HCT116 (cell line): ENCODE measurements around the gene OSBPL10. TPM values are rescaled to one million over a fixed set of nuclear protein-coding genes. Genes with fewer than 3 reads are reported as not detected.
"Not testable (repeated sequence)": the region's sequence is repeated elsewhere in the genome, so short reads cannot be mapped to it uniquely, and the experiment has no call there.

Source experiments
- ATAC-seq: fragments of 200-7000 bp; cut with Tn5 transposase; 2 replicates; pipeline ENCODE4 v1.9.1; 2020; ENCODE audit warnings: mild to moderate bottlenecking, moderate library complexity
- BruUV-seq: library from RNA; stranded (reverse); fragments of 400-500 nt; replicated peaks from 2 replicates; lab custom pipeline; 2021; lab: Mats Ljungman, UMichigan
- CTCF ChIA-PET: fragments of 300-600 bp; sonication (Branson Sonifier 250); formaldehyde crosslinking; loops from one replicate; lab custom pipeline; 2021; ENCODE audit warnings: antibody characterized with exemption; lab: Charles Lee
- POLR2A ChIA-PET: fragments of 300-600, 350-600 bp; sonication (Branson Sonifier 250); formaldehyde crosslinking; loops from one replicate; lab custom pipeline; 2021; ENCODE audit warnings: antibody characterized with exemption; lab: Charles Lee
- RAD21 ChIA-PET, 2 experiments: fragments of 300-600 bp; sonication (Branson Sonifier 250); formaldehyde crosslinking; loops; one replicate each; lab custom pipeline; 2023; ENCODE audit warnings: low total read pairs in 2 of 2; ENCODE audit not compliant: uncharacterized antibody in 2 of 2, unreplicated experiment in 2 of 2, low non-redundant PET in 1 of 2; lab: Charles Lee
- DNase-seq: peaks from one replicate; pipeline ENCODE4 v3.0.0-alpha.2; 2010; ENCODE audit warnings: low read depth, low spot score
- H2AFZ ChIP-seq: fragments of 200-600 bp; shearing (Covaris generic), sonication (generic); 2 replicates; pipeline ENCODE4 v1.6.1; 2017; ENCODE audit warnings: low read depth, mixed run types, mixed read lengths, antibody characterized with exemption, low read length; ENCODE audit not compliant: poor library complexity, severe bottlenecking
- H3K27ac ChIP-seq: 2 replicates; pipeline ENCODE4 v1.5.1; 2012; ENCODE audit warnings: low read depth, low read length
- H3K27me3 ChIP-seq: fragments of 200-600 bp; sonication (generic); 2 replicates; pipeline ENCODE4 v1.6.1; 2016; ENCODE audit warnings: mixed run types, low read length, mixed read lengths; ENCODE audit not compliant: insufficient read depth
- H3K36me3 ChIP-seq, 2 experiments: fragments of 200-500 bp in 1 of 2; fragments of 200-600 bp in 1 of 2; sonication (Bioruptor generic) in 1 of 2; sonication (generic) in 1 of 2; 2 replicates each; pipeline versions ENCODE4 v1.5.1 to v1.6.1; 2014 to 2016; ENCODE audit warnings: low read length in 2 of 2, inconsistent platforms in 1 of 2, mixed read lengths in 1 of 2, mixed run types in 1 of 2; ENCODE audit not compliant: insufficient read depth in 2 of 2, control insufficient read depth in 1 of 2
- H3K4me1 ChIP-seq, 2 experiments: fragments of 200-600 bp in 1 of 2; sonication (generic) in 1 of 2; 2 replicates each; pipeline versions ENCODE4 v1.5.1 to v1.6.1; 2012 to 2017; ENCODE audit warnings: low read length in 2 of 2, inconsistent platforms in 1 of 2, mild to moderate bottlenecking in 1 of 2, mixed read lengths in 1 of 2, mixed run types in 1 of 2, moderate library complexity in 1 of 2; ENCODE audit not compliant: insufficient read depth in 2 of 2, control insufficient read depth in 1 of 2
- H3K4me2 ChIP-seq: fragments of 200-600 bp; sonication (generic); 2 replicates; pipeline ENCODE4 v1.6.1; 2017; ENCODE audit warnings: mixed run types, low read length, mixed read lengths
- H3K4me3 ChIP-seq, 2 experiments: fragments of 200-600 bp in 1 of 2; sonication (generic) in 1 of 2; replicated peaks in 1 of 2; 2 replicates each; pipeline ENCODE4 v1.5.1; 2011 to 2016; ENCODE audit warnings: low read length in 2 of 2, control low read depth in 1 of 2, low read depth in 1 of 2, mild to moderate bottlenecking in 1 of 2, mixed read lengths in 1 of 2, mixed run types in 1 of 2
- H3K79me2 ChIP-seq: fragments of 200-600 bp; sonication (generic); 2 replicates; pipeline ENCODE4 v1.6.1; 2017; ENCODE audit warnings: mild to moderate bottlenecking, mixed run types, low read length, moderate library complexity, mixed read lengths; ENCODE audit not compliant: insufficient read depth
- H3K9ac ChIP-seq: fragments of 200-600 bp; sonication (generic); 2 replicates; pipeline ENCODE4 v1.6.1; 2016; ENCODE audit warnings: low read length, mixed read lengths
- H3K9me2 ChIP-seq: fragments of 200-600 bp; sonication (generic), shearing (Covaris generic); 2 replicates; pipeline ENCODE4 v1.6.1; 2017; ENCODE audit warnings: mixed run types, mild to moderate bottlenecking, moderate library complexity; ENCODE audit not compliant: insufficient read depth
- H3K9me3 ChIP-seq, 2 experiments: fragments of 200-500 bp in 1 of 2; fragments of 200-600 bp in 1 of 2; sonication (Bioruptor generic) in 1 of 2; sonication (generic) in 1 of 2; 2 replicates each; pipeline ENCODE4 v1.6.1; 2014 to 2017; ENCODE audit warnings: low read length in 2 of 2, mixed read lengths in 2 of 2, inconsistent platforms in 1 of 2, low read depth in 1 of 2, mild to moderate bottlenecking in 1 of 2, mixed run types in 1 of 2, moderate library complexity in 1 of 2; ENCODE audit not compliant: control insufficient read depth in 1 of 2, insufficient read depth in 1 of 2
- H4K20me1 ChIP-seq: fragments of 200-600 bp; sonication (generic), shearing (Covaris generic); 2 replicates; pipeline ENCODE4 v1.6.1; 2017; ENCODE audit warnings: mixed run types, mild to moderate bottlenecking, moderate library complexity; ENCODE audit not compliant: insufficient read depth
- CBX3 ChIP-seq: IDR thresholded peaks from 2 replicates; pipeline ENCODE4 v1.6.1; 2012; ENCODE audit warnings: low read depth
- CEBPB ChIP-seq: IDR thresholded peaks from 2 replicates; pipeline ENCODE4 v1.6.1; 2012; ENCODE audit warnings: low read depth
- EZH2 ChIP-seq: fragments of 200-600 bp; sonication (generic); IDR thresholded peaks from 2 replicates; pipeline ENCODE4 v1.6.1; 2017; ENCODE audit warnings: antibody characterized with exemption, mixed run types
- FOSL1 ChIP-seq: IDR thresholded peaks from 2 replicates; pipeline ENCODE4 v1.6.1; 2012; ENCODE audit warnings: low read depth
- POLR2A ChIP-seq: IDR thresholded peaks from 2 replicates; pipeline ENCODE4 v1.7.0; 2011; ENCODE audit warnings: borderline replicate concordance; ENCODE audit not compliant: insufficient read depth, insufficient read length; ENCODE audit errors: extremely low read depth
- POLR2AphosphoS5 ChIP-seq: IDR thresholded peaks from 2 replicates; pipeline ENCODE4 v1.6.1; 2011; ENCODE audit warnings: mild to moderate bottlenecking, low read depth, low read length, moderate library complexity
- RAD21 ChIP-seq: IDR thresholded peaks from 2 replicates; pipeline ENCODE4 v1.6.1; 2012; ENCODE audit warnings: low read depth, mild to moderate bottlenecking
- SIN3A ChIP-seq: IDR thresholded peaks from 2 replicates; pipeline ENCODE4 v1.6.1; 2012; ENCODE audit warnings: low read depth
- ZNF274 ChIP-seq: fragments of 200-500 bp; sonication (Bioruptor generic); IDR thresholded peaks from 2 replicates; pipeline ENCODE4 v1.6.1; 2014; ENCODE audit warnings: mild to moderate bottlenecking, low read depth, low read length, inconsistent platforms
- intact Hi-C: fragments of 100-400 bp; cut with micrococcal nuclease; formaldehyde crosslinking; loops from 2 replicates; pipeline ENCODE4 v1.10.0; 2022
- total RNA-seq: library from RNA; stranded (reverse); gene quantifications from one replicate; pipeline ENCODE4 v1.2.1, GENCODE V29; 2021; ENCODE audit not compliant: unreplicated experiment
- TF ChIP-seq, protein P1 (sequence below): IDR thresholded peaks from 2 replicates; pipeline ENCODE4 v1.6.1; 2012
- TF ChIP-seq, protein P2 (sequence below): IDR thresholded peaks from 2 replicates; pipeline ENCODE4 v1.6.1; 2012; ENCODE audit warnings: low read depth

The OSBPL10 gene
- total RNA-seq, 1 experiment from 2014 or later = 25.8 TPM

DNA sequence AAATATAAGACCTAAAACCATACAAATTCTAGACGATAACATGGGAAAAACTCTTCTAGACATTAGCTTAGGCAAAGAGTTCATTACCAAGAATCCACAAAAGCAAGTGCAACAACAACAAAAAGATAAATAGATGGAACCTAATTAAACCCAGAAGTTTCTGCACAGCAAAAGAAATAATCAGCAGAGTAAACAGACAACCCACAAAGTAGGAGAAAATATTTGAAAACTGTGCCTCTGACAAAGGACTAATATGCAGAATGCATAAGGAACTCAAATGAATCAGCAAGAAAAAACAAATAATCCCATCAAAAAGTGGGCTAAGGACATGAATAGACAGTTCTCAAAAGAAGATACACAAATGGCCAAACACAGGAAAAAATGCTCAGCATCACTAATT, 198.8 kb downstream of the OSBPL10 start:
- ATAC-seq, H3K4me2 ChIP-seq, BruUV-seq, H3K27me3 ChIP-seq, CTCF ChIA-PET, H3K79me2 ChIP-seq, POLR2A ChIA-PET, H4K20me1 ChIP-seq, H3K27ac ChIP-seq, H3K9me2 ChIP-seq, H3K4me3 ChIP-seq, H3K9ac ChIP-seq, H3K9me3 ChIP-seq, intact Hi-C loops, H3K4me1 ChIP-seq, DNase-seq, H3K36me3 ChIP-seq, RAD21 ChIA-PET, H2AFZ ChIP-seq: not testable (repeated sequence)

DNA sequence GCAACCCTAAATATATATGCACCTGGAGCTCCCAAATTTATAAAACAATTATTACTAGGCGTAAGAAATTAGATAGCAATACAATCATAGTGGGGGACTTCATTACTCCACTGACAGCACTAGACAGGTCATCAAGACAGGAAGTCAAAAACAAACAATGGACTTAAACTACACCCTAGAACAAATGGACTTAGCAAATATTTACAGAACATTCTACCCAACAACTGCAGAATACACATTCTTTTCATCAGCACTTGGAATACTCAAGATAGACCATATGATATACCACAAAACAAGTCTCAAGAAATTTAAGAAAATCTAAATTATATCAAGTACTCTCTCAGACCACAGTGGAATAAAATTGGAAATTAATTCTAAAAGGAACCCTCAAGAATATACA, 201.5 kb downstream of the OSBPL10 start:
- intact Hi-C loops = no loop called here
- no peaks in the 10 kb centered on the region for H3K36me3 ChIP-seq
- RAD21 ChIA-PET = no interaction called here
- ATAC-seq = no peak
- H3K4me2 ChIP-seq = no peak overlapping the region
- H3K4me1 ChIP-seq = peaks cover 0 to 5% of the 10 kb centered on the region in 2 experiments; a peak in 1 of 4 replicates
- no peak overlapping the region for H3K27ac ChIP-seq
- no TSS peak for BruUV-seq
- CTCF ChIA-PET = no interaction called here
- POLR2A ChIA-PET = no interaction called here
- no peaks in the 10 kb centered on the region for H3K27me3 ChIP-seq
- H3K9me3 ChIP-seq = no peaks in the 10 kb centered on the region
- DNase-seq = no peak
- no peaks in the 10 kb centered on the region for H3K79me2 ChIP-seq
- no peaks in the 10 kb centered on the region for H3K9me2 ChIP-seq
- H3K9ac ChIP-seq = no peak overlapping the region
- no peaks in the 10 kb centered on the region for H4K20me1 ChIP-seq
- TF ChIP-seq POLR2A (no peak), EZH2 (no peak), CBX3 (no peak), ZNF274 (no peak), CEBPB (no peak), RAD21 (no peak), SIN3A (no peak), FOSL1 (no peak), POLR2AphosphoS5 (no peak)
- TF ChIP-seq, protein P1, sequence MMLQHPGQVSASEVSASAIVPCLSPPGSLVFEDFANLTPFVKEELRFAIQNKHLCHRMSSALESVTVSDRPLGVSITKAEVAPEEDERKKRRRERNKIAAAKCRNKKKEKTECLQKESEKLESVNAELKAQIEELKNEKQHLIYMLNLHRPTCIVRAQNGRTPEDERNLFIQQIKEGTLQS = no peak
- TF ChIP-seq, protein P2, sequence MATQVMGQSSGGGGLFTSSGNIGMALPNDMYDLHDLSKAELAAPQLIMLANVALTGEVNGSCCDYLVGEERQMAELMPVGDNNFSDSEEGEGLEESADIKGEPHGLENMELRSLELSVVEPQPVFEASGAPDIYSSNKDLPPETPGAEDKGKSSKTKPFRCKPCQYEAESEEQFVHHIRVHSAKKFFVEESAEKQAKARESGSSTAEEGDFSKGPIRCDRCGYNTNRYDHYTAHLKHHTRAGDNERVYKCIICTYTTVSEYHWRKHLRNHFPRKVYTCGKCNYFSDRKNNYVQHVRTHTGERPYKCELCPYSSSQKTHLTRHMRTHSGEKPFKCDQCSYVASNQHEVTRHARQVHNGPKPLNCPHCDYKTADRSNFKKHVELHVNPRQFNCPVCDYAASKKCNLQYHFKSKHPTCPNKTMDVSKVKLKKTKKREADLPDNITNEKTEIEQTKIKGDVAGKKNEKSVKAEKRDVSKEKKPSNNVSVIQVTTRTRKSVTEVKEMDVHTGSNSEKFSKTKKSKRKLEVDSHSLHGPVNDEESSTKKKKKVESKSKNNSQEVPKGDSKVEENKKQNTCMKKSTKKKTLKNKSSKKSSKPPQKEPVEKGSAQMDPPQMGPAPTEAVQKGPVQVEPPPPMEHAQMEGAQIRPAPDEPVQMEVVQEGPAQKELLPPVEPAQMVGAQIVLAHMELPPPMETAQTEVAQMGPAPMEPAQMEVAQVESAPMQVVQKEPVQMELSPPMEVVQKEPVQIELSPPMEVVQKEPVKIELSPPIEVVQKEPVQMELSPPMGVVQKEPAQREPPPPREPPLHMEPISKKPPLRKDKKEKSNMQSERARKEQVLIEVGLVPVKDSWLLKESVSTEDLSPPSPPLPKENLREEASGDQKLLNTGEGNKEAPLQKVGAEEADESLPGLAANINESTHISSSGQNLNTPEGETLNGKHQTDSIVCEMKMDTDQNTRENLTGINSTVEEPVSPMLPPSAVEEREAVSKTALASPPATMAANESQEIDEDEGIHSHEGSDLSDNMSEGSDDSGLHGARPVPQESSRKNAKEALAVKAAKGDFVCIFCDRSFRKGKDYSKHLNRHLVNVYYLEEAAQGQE = no peak
- no peak overlapping the region for H2AFZ ChIP-seq
- no peak overlapping the region for H3K4me3 ChIP-seq
